ENCODE data around the gene CPNE5. TPM values are rescaled to one million over a fixed set of nuclear protein-coding genes. Genes with fewer than 3 reads are reported as not detected.

The CPNE5 gene
- total RNA-seq, 1 donor from 2014 or later, result not detected

GRCh38 chr6:36695414-36695813 lies 143.8 kb downstream of the CPNE5 start:
- Histone ChIP-seq H3K4me2 (no peak overlapping the region), H3K4me3 (no peak overlapping the region), H2AFZ (replicated peaks) (no peak overlapping the region), H3K27me3 (no peaks in the 10 kb centered on the region), H3K79me2 (ENCODE audit: low read depth) (no peaks in the 10 kb centered on the region), H3F3A (ENCODE audit: low read depth) (no peaks in the 10 kb centered on the region), H3K9me3 (ENCODE audit: low read depth) (no peaks in the 10 kb centered on the region), H3K27ac (no peak overlapping the region), H4K20me1 (ENCODE audit: low read depth) (no peaks in the 10 kb centered on the region), H3K9ac (no peak overlapping the region), H3K36me3 (no peaks in the 10 kb centered on the region), H3K4me1 (no peaks in the 10 kb centered on the region)
- H3K4me1 Mint-ChIP-seq, result no peaks in the 10 kb centered on the region
- TF ChIP-seq CTCF (IDR thresholded peaks at IDR 0.05), result no peak
- no peak for TF ChIP-seq EZH2 (IDR thresholded peaks at IDR 0.05)
- TF ChIP-seq EZH2phosphoT487 (IDR thresholded peaks at IDR 0.05), result no peak
- H3K36me3 Mint-ChIP-seq, result no peaks in the 10 kb centered on the region
- no peak for DNase-seq (ENCODE audit: low spot score)
- peaks cover 2% of the 10 kb centered on the region for H3K9me3 Mint-ChIP-seq
- peaks cover 8% of the 10 kb centered on the region for H3K27me3 Mint-ChIP-seq (ENCODE audit: insufficient read depth, low read depth)
- no peak overlapping the region for H3K4me3 Mint-ChIP-seq
- H3K27ac Mint-ChIP-seq, result no peak overlapping the region

GRCh38 chr6:36694616-36695015 lies 144.6 kb downstream of the CPNE5 start:
- Mint-ChIP-seq H3K9me3 (peaks cover 2% of the 10 kb centered on the region), H3K36me3 (no peaks in the 10 kb centered on the region), H3K4me3 (no peak overlapping the region), H3K27me3 (ENCODE audit: insufficient read depth, low read depth) (peaks cover 8% of the 10 kb centered on the region), H3K4me1 (no peaks in the 10 kb centered on the region), H3K27ac (no peak overlapping the region)
- DNase-seq (ENCODE audit: low spot score), result no peak
- Histone ChIP-seq H3K27me3 (no peaks in the 10 kb centered on the region), H4K20me1 (ENCODE audit: low read depth) (no peaks in the 10 kb centered on the region), H3K4me3 (no peak overlapping the region), H3F3A (ENCODE audit: low read depth) (no peaks in the 10 kb centered on the region), H3K4me2 (no peak overlapping the region), H3K9ac (no peak overlapping the region), H3K27ac (no peak overlapping the region), H3K36me3 (no peaks in the 10 kb centered on the region), H3K79me2 (ENCODE audit: low read depth) (no peaks in the 10 kb centered on the region), H3K9me3 (ENCODE audit: low read depth) (no peaks in the 10 kb centered on the region), H2AFZ (replicated peaks) (no peak overlapping the region), H3K4me1 (no peaks in the 10 kb centered on the region)
- TF ChIP-seq CTCF (IDR thresholded peaks at IDR 0.05) (no peak), EZH2phosphoT487 (IDR thresholded peaks at IDR 0.05) (no peak), EZH2 (IDR thresholded peaks at IDR 0.05) (no peak)

GRCh38 chr6:36692861-36693702 lies 146.2 kb downstream of the CPNE5 start:
- Histone ChIP-seq H3K9me3 (ENCODE audit: low read depth) (no peaks in the 10 kb centered on the region), H3F3A (ENCODE audit: low read depth) (no peaks in the 10 kb centered on the region), H2AFZ (replicated peaks) (peak overlapping the region; percentile 57), H4K20me1 (ENCODE audit: low read depth) (no peaks in the 10 kb centered on the region), H3K79me2 (ENCODE audit: low read depth) (no peaks in the 10 kb centered on the region), H3K27me3 (no peaks in the 10 kb centered on the region), H3K27ac (no peak overlapping the region), H3K9ac (no peak overlapping the region), H3K4me3 (no peak overlapping the region), H3K4me1 (no peaks in the 10 kb centered on the region), H3K4me2 (no peak overlapping the region), H3K36me3 (no peaks in the 10 kb centered on the region)
- no peak overlapping the region for H3K4me3 Mint-ChIP-seq
- H3K9me3 Mint-ChIP-seq, result peaks cover 2% of the 10 kb centered on the region
- peaks cover 6% of the 10 kb centered on the region for H3K27me3 Mint-ChIP-seq (ENCODE audit: insufficient read depth, low read depth)
- TF ChIP-seq EZH2 (IDR thresholded peaks at IDR 0.05) (no peak), CTCF (IDR thresholded peaks at IDR 0.05) (no peak), EZH2phosphoT487 (IDR thresholded peaks at IDR 0.05) (no peak)
- DNase-seq (ENCODE audit: low spot score), result no peak
- no peak overlapping the region for H3K27ac Mint-ChIP-seq
- no peaks in the 10 kb centered on the region for H3K4me1 Mint-ChIP-seq
- no peaks in the 10 kb centered on the region for H3K36me3 Mint-ChIP-seq
